Measurements from ENCODE around the gene SULT2B1.
"Not testable (repeated sequence)": the region's sequence is repeated elsewhere in the genome, so short reads cannot be mapped to it uniquely, and the experiment has no call there.

Gene SULT2B1

DNA sequence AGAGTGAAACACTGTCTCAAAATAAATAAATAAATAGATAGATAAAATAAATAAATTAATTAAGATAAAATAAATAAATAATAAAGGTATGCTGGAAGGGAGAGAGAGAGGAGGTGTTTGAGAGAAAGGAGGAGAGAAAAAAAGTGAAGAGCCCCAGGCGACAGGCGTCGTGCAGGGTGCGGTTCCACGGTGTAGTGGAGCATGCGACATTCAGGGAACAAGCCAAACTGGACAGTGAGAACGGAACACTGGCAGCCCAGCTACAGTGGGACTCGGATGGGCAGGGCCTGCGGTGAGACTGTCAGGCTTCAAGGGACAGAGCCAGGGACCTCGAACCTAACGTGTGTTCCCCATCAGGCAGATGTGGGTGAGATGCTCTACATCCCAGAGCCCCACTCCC is 9.4 kb downstream of the SULT2B1 start:
- no peak for DNase-seq

DNA sequence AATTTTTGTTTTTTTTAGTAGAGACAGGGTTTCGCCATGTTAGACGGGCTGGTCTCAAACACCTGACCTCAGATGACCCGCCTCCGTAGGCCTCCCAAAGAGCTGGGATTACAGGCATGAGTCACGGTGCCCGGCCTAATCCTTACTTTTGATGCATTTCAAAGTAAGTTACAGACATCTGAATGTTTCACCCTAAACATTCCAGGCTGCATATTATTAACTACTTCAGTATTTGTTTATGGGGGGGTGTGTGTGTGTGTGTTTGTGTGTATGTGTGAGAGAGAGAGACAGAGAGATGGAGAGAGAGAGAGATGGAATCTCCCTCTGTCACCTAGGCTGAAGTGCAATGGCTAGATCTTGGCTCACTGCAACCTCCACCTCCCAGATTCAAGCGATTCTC is 13.1 kb downstream of the SULT2B1 start:
- DNase-seq = no peak

DNA sequence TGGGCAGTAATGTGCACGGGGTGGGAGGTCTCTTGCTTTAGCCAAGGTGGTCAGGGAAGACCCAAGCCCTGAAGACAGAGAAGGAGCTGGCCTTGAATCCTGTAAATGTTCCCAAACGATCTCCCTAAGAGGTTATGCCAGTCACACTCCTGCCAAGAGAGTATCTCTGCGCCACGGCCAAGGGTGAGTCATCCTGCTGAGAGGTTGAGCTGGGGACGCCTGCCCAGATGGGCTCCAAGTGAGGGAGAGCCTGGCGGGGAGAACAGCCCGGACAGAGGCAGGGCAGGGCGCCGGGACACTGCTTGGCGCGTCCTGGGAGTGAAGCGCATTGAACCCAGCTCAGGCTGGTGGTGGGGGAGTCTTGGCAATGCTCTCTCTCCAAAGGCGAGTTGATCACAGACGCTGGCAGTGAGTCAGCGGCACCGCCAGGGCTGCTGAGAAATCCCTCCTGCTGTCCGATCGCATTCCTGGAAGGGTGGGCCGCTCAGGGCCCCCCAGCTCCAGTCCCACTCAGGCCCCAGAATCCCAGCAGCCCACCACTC is 16.4 kb downstream of the SULT2B1 start:
- peak; percentile 58 for DNase-seq

DNA sequence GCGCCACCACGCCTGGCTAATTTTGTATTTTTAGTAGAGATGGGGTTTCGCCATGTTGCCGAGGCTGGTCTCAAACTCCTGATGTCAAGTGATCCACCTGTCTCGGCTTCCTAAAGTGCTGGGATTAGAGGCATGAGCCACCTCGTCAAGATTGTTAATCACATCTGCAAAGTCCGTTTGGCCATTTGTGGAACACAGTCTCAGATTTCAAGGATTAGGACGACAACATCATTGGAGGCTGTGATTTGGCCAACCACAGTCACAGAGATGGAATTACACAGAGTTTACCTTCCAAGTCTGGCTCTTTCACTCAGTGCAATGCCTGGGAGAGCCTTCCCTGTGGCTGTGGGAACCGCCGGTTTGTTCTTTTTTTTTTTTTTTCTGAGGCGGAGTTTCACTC is 17.8 kb downstream of the SULT2B1 start:
- no peak for DNase-seq

DNA sequence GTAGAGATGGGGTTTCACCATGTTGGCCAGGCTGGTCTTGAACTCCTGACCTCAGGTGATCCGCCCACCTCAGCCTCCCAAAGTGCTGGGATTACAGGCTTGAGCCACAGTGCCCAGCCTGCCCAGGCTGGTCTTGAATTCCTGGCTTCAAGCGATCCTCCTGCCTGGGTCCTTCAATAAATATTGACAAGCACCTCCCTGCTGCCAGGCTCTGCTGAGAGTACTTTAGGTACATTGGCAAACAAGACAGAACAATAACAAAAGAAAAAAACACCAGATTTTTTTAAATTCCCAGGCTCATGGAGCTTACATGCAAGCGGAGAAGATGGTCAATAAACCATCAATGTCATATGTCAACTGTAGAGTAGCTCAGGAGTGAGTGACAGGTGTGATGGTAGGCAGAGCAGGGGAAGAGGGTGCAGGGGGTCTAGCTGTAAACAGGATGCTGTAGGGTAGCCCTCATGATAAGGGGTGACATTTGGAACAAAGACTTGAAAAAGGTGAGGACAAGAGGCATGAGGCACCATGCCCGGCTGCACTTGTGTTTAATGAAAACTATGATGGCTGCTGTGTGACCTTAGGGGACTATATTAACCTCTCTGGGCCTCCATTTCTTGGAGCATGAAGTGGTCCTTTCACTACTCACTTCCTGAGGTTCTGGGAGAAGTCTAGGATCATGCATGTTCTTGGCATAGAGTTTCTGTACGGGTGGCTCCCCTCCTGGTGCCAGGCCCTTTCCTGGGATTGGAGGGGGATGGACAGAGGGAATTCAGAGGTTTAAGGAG is 19.6 kb downstream of the SULT2B1 start:
- no peak for DNase-seq

DNA sequence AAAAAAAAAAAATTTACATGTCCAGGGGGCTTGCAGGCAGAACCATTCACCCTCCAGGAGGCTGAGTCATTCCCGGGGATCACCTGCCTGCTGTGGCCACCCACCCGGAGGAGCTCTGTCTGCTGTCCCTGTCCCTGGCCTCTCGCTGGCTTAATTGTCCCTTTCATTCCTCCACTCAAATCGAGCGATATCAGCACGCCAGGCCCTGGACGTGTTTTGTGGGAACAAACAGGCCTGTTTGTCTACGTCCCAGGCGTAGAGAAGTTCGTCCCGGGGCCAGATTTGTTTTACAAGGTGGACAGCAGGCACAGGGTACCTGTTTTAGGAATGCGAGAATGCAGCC is 21.2 kb downstream of the SULT2B1 start:
- DNase-seq = no peak

DNA sequence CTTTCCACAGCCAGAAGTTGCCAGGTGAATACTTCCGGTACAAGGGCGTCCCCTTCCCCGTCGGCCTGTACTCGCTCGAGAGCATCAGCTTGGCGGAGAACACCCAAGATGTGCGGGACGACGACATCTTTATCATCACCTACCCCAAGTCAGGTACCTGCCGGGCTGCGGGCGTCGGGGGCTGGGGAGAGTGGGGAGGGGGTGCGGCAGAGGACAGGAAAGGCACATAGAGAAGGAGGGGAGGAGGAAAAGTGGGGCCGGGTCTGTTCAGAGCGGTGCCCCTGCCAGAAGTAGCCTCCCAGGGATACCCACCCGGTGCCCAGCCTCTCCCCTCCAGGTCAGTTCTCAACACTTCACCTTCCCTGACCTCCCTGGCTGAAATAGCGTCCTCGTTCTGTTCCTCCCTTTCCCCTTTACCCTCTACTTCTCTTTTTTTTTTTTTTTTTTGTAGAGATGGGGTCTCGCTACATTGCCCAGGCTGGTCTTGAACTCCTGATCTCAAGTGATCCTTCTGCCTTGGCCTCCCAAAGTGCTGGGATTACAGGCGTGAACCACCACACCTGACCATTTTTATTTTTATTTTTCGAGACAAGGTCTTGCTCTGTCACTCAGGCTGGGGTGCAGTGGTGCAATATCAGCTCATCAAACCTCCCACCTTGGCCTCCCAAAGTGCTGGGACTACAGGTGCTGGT is 24.1 kb downstream of the SULT2B1 start:
- no peak for DNase-seq

DNA sequence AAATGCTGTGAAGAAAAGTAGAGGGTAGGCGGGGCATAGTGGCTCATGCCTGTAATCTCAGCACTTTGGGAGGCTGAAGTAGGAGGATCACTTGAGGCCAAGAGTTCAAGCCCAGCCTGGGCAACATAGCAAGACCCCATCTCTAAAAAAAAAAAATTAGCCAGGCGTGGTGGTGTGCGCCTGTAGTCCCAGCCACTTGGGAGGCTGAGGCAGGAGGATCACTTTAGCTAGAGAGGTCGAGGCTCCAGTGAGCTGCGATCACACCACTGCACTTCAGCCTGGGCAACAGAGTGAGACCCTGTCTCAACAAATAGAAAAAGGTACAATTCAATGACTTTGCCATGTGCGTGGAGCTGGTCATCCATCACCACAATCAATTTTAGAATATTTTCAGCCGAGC is 25.9 kb downstream of the SULT2B1 start:
- not testable (repeated sequence) for DNase-seq

DNA sequence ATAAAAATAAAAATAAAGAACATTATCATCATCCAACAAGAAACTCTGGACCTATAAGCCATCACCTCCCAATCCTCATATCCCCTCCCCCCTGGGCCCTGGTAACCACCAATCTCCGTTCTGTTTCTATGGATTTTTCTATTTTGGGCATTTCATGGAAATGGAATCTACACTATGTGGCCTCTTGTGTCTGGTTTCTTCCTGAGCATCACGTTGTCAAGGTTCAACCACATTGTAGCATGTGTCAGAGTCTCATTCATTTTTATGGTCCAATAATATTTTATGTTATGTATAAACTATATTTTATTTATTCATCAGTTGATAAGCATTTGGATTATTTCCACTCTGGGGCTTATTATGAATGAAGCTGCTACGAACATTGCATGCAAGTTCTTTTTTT is 26.9 kb downstream of the SULT2B1 start:
- no peak for DNase-seq

DNA sequence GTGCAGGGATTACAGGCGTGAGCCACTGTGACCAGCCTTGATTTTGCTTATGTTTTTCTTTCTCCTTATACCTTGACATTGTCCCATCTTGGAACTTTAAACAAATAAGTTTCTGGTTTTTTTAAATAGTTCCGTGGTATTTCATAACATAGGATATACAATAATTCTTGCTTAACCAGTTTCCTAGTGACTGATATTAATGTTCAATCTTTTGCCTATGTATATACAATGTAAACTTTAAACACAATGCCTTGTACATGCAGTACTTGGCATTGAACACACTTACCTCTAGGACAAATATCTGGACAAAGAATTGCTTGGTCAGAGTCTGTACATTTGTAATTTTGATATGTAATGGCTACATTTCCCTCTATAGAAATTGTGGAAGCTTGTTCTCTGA is 30.2 kb downstream of the SULT2B1 start:
- DNase-seq = no peak

DNA sequence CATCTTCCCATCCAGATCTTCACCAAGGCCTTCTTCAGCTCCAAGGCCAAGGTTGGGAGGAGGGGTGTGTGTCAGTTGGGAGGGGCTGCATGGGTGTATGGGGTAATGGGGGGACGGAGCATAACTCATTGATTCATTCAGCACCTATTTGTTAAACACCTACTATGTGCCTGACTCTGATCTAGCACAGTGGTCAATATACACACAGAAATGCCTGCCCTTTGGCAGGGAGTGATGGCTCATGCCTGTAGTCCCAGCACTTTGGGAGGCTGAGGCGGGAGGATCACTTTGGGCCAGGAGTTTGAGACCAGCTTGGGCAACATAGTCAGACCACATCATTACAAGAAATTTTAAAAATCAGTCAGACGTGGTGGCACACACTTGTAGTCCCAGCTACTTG is 35.4 kb downstream of the SULT2B1 start:
- DNase-seq = no peak

DNA sequence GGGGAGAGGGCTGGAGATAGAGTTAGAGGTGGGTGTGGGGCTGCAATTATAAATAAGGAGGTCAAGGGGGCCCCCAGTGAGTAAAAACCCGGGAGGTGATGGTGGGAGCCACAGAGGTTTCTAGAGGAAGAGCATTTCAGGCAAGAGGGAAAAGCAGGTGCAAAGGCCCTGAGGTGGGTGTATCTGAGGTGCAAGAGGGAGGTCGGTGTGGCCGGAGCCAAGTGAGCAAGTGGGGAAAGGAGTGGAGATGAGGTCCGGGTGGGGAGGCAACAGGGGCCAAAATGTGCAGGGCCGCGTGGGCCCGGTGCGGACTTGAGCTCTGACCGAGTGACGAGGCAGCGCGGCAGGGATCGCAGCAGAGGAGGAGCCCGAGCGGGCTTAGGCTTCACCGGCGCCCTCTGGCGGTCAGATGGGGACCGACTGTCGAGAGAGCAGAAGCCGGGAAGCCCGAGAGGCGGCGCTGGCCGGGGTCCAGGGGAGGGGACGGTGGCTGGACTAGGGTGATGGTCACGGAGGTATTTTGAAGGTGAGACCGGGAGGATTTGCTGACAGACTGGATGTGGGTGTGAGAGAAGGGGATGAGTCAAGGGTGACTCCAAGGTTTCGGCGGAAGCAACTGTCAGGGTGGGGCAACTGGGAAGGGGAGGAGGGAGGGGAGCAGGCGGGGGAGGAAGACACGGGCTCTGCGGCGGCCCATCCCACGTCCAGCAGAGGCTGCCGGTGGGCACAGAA is 36.9 kb downstream of the SULT2B1 start:
- DNase-seq = peak; percentile 95

DNA sequence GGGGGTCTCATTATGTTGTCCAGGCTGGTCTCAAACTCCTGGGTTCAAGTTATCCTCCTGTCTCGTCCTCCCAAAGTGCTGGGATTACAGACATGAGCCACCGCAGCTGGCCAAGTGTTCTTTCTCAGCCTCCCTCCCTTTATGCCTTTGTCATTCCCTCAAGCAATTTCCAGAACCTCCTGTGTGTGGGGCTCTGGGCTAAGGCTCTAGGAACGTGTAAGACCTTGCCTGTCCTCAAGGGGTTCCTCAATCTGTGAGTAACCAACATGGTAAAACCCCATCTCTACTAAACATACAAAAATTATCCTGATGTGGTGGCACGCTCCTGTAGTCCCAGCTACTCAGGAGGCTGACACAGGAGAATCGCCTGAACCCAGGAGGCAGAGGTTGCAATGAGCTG is 39.0 kb downstream of the SULT2B1 start:
- DNase-seq = peak; percentile 58

DNA sequence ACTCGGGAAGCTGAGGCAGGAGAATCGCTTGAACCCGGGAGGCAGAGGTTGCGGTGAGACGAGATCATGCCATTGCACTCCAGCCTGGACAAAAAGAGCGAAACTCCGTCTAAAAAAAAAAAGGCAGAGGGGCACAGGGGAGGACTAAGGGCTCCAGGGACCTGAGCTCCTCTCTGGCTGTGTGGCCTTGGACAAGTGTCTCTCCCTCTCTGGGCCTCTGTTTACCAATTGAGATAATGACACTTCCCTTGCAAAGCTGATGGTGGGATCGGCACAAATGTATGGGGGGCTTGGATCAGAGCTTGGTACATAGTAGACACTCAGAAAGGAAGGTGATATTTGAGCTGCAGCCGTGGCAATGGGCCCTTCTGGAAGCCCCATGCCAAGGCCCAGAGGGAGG is 43.2 kb downstream of the SULT2B1 start:
- no peak for DNase-seq

DNA sequence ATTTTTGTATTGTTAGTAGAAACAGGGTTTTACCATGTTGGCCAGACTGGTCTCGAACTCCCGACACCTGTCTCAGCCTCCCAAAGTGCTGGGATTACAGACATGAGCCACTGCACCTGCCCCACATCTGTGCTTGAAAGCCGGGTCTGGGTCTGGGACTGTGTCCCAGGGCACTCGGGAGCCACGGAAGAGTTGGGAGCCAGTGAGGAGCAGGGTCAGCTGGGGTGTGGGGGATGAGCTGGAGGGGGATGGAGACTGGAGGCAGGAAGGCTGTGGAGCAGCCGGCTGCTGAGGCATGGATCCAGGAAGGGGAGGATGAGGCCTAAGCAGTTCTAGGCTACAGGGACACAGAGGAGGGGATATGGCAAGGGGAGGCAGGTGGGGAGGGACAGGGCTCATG is 43.9 kb downstream of the SULT2B1 start:
- no peak for DNase-seq

DNA sequence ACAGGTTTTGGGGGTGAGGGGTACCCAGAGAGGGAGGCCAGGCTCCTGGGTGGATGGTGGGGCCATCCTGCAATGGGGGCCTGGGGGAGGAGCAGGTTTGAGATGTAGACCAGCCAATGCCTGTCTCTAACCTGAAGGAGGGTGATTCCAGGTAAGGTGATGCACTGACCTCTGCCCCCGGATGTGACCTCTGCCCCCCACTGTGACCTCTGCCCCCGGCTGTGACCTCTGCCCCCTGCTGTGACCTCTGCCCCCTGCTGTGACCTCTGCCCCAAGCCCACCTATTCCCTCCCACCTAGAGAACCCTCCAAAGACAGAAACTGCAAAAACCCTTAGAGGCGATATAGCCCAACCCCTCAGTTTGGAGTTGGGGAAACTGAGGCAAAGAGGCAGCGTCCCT is 44.3 kb downstream of the SULT2B1 start:
- DNase-seq = no peak

DNA sequence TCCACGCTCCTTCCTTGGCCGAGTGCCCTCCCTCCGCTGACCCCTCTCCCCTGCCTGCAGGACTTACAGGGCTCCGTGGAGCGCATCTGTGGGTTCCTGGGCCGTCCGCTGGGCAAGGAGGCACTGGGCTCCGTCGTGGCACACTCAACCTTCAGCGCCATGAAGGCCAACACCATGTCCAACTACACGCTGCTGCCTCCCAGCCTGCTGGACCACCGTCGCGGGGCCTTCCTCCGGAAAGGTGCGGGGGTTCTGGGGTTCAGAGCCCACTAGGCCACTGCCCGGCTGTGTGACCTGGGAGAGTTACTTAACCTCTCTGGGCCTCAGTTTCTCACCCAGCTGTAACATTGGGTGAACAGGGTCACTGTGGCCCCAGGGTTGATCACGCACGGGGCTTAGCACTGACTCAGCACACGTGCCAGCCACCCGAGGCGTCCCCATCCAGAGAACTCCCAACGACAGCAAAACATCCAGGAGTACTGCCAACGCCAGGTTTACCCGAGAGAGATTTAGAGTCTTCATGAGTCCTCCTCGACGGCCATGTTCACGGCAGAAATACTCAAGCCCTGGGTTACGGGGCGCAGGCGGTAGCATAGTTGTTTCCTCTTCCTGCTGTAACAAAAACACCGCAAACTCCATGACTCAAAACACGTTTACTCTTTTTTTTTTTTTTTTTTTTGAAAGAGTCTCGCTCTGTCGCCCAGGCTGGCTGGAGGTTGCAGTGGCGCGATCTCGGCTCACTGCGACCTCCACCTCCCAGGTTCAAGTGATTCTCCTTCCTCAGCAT is 44.9 kb downstream of the SULT2B1 start:
- DNase-seq = peak; percentile 15

DNA sequence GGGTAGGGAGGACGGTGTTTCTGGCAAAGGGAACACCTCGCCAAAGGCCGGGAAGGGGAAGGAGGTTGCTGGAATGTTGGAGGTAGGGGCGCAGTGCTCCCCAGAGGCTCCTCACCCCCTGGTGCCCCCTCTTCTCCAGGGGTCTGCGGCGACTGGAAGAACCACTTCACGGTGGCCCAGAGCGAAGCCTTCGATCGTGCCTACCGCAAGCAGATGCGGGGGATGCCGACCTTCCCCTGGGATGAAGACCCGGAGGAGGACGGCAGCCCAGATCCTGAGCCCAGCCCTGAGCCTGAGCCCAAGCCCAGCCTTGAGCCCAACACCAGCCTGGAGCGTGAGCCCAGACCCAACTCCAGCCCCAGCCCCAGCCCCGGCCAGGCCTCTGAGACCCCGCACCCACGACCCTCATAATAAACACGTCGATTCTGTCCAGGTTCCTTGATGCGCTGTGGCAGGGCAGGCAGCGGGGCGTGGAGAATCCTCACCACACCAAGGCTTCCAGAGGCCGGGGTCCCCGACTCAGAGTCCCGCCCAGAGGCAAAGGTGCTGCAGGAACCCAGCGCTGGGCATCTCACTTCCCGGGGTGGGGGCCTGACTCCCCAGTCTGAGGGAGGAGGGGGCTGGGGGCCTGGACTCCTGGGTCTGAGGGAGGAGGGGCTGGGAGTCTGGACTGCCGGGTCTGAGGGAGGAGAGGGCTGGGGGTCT is 47.2 kb downstream of the SULT2B1 start:
- DNase-seq = no peak

DNA sequence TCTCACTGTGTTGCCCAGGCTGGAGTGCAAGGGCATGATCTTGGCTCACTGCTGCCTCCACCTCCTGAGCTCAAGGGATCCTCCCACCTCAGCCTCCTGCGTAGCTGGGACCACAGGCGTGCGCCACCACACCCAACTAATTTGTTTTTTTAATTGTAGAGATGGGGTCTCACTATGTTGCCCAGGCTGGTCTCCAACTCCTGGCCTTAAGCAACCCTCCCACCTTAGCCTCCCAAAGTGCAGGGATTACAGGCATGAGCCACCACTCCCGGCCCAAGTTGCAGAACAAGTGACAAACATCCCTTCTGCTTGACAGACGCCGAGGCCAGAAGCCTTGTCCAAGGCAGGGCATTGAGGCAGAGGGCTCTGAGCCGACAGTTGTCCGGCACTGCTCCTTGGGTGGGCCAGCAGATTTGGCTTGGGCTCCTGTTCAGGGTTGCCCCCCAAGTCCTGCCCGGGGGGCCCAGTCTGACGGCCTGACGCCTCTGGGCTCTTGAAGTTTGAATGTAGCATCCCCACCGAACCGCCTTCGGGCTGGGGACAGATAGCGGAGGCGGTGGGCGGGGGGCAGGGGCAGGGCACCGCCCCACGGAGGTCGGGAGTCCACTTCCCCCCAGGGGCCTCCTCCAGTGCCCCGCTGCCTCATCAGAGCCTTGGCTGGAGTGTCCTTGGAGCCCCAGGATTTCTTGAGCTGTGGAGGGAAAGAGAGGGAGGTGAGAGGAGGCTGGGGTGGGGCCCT is 48.9 kb downstream of the SULT2B1 start:
- no peak for DNase-seq

DNA sequence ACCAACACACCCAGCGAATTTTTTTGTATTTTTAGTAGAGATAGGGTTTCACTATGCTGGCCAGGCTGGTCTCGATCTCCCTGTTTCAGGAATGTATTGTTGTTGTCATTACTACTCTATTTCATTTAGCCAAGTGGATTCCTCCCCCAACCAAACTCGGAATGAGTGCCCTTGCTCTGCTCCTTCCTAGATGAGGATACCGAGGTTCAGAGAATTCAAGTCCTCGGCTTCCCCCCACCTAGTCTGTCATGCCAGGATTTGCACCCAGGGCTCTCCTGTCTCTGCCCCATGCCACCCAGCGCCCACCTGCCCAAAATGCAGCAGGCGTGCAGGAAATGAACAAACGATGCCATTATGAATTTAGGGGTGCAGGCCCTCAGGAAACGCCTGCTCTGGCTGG is 51.0 kb downstream of the SULT2B1 start:
- no peak for DNase-seq

DNA sequence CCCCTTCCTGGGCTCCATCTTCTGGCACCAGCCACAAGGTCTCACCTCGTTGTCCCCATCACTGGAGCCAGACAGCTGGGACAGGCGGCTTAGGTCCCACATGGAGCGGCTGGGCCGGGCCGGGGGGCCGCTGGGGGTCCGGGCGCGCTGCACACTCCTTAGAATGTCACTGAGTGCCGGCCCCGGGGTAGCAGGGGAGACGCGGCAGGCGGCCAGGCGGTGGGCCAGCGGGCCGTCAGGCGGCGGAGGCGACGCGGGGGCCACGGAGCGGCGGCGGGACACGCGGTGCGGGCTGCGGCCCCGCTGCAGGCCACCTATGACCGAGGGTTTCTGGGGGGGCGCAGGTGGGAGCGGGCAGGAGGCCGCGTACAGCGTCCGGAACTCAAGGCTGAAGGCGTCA is 51.5 kb downstream of the SULT2B1 start:
- DNase-seq = no peak

DNA sequence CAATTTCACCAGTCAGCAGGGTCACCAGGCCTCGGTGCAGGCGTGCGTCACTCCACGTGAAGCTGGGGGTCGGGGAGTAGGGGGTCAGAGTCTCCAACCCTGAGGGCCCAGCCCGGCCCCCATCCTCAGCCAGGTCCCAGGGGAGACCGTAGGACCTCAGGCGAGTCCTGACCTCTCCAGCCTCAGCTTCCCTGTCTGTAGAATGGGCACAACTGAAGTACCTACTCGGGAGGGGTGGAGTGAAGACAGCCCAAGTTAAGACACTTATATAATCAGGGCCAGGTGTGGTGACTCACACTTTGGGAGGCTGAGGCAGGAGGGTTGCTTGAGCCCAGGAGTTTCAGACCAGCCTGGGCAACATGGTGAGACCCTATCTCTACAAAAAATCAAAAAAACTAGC is 51.9 kb downstream of the SULT2B1 start:
- no peak for DNase-seq
